Endothelial cell (in vitro differentiated cells): ENCODE data around the gene ZNF821. TPM values are rescaled to one million over a fixed set of nuclear protein-coding genes. Genes with fewer than 3 reads are reported as not detected.

Experiments used
- DNase-seq: peaks from one replicate; pipeline ENCODE4 v3.0.0; 2021; ENCODE audit warnings: low spot score
- H3K27ac Mint-ChIP-seq: one replicate; pipeline ENCODE4 v1.8.0; 2021; ENCODE audit warnings: mixed read lengths, inconsistent platforms; ENCODE audit not compliant: unreplicated experiment
- H3K27me3 Mint-ChIP-seq: one replicate; pipeline ENCODE4 v1.8.0; 2021; ENCODE audit warnings: mild to moderate bottlenecking, moderate library complexity, mixed read lengths, inconsistent platforms; ENCODE audit not compliant: unreplicated experiment
- H3K36me3 Mint-ChIP-seq: one replicate; pipeline ENCODE4 v1.8.0; 2021; ENCODE audit warnings: mild to moderate bottlenecking, low read depth, mixed read lengths, inconsistent platforms; ENCODE audit not compliant: unreplicated experiment
- H3K4me1 Mint-ChIP-seq: one replicate; pipeline ENCODE4 v1.8.0; 2021; ENCODE audit warnings: mild to moderate bottlenecking, mixed read lengths, inconsistent platforms; ENCODE audit not compliant: unreplicated experiment
- H3K4me3 Mint-ChIP-seq: one replicate; pipeline ENCODE4 v1.8.0; 2021; ENCODE audit warnings: mild to moderate bottlenecking, mixed read lengths, inconsistent platforms; ENCODE audit not compliant: unreplicated experiment
- H3K9me3 Mint-ChIP-seq: one replicate; pipeline ENCODE4 v1.8.0; 2021; ENCODE audit warnings: mixed read lengths, inconsistent platforms; ENCODE audit not compliant: unreplicated experiment
- CTCF ChIP-seq: fragments of 200-600 bp; sonication (generic); IDR thresholded peaks from one replicate; pipeline ENCODE4 v1.5.0; 2021; ENCODE audit warnings: antibody characterized with exemption; ENCODE audit not compliant: unreplicated experiment
- total RNA-seq: library from RNA; stranded (reverse); fragmentation: NEBNext Ultra II Directional; extraction: Animal tissue kit (Norgen Biotek cat#: 25700); gene quantifications from one replicate; pipeline ENCODE4 v1.2.1, GENCODE V29; 2021; ENCODE audit not compliant: unreplicated experiment

The ZNF821 gene
- total RNA-seq, 1 donor from 2014 or later: 17.7 TPM

- Mint-ChIP-seq H3K27me3 (peaks cover 2% of the 10 kb centered on the region), H3K36me3 (peaks cover 77% of the 10 kb centered on the region), H3K9me3 (no peaks in the 10 kb centered on the region), H3K27ac (no peak overlapping the region), H3K4me3 (peak overlapping the region; percentile 76), H3K4me1 (peaks cover 44% of the 10 kb centered on the region)
- TF ChIP-seq CTCF: no peak
- DNase-seq: no peak
These were observed 36.7 kb upstream of the ZNF821 start for GRCh38 chr16:71920658-71921057.

- Mint-ChIP-seq H3K9me3 (no peaks in the 10 kb centered on the region), H3K27me3 (peaks cover 3% of the 10 kb centered on the region), H3K36me3 (peaks cover 71% of the 10 kb centered on the region), H3K27ac (peak overlapping the region; percentile 53), H3K4me1 (peaks cover 49% of the 10 kb centered on the region), H3K4me3 (peak overlapping the region; percentile 3)
- DNase-seq: no peak
- TF ChIP-seq CTCF: no peak
These were observed 35.1 kb upstream of the ZNF821 start for GRCh38 chr16:71919035-71919434.

GRCh38 chr16:71917900-71918299 is 33.9 kb upstream of the ZNF821 start:
- DNase-seq: no peak
- H3K4me1 Mint-ChIP-seq: peaks cover 42% of the 10 kb centered on the region
- peaks cover 3% of the 10 kb centered on the region for H3K27me3 Mint-ChIP-seq
- no peaks in the 10 kb centered on the region for H3K9me3 Mint-ChIP-seq
- peaks cover 64% of the 10 kb centered on the region for H3K36me3 Mint-ChIP-seq
- peak overlapping the region; percentile 3 for H3K27ac Mint-ChIP-seq
- no peak for TF ChIP-seq CTCF
- peak overlapping the region; percentile 27 for H3K4me3 Mint-ChIP-seq

- Mint-ChIP-seq H3K4me1 (peaks cover 37% of the 10 kb centered on the region), H3K36me3 (peaks cover 53% of the 10 kb centered on the region), H3K4me3 (peak overlapping the region; percentile 73), H3K27ac (peak overlapping the region; percentile 85), H3K27me3 (peaks cover 3% of the 10 kb centered on the region), H3K9me3 (no peaks in the 10 kb centered on the region)
- no peak for DNase-seq
- TF ChIP-seq CTCF: no peak
These were observed 32.5 kb upstream of the ZNF821 start for GRCh38 chr16:71916397-71916920.

GRCh38 chr16:71915350-71915749 is 31.4 kb upstream of the ZNF821 start:
- peaks cover 3% of the 10 kb centered on the region for H3K27me3 Mint-ChIP-seq
- TF ChIP-seq CTCF: no peak
- H3K9me3 Mint-ChIP-seq: no peaks in the 10 kb centered on the region
- peaks cover 42% of the 10 kb centered on the region for H3K36me3 Mint-ChIP-seq
- H3K27ac Mint-ChIP-seq: no peak overlapping the region
- no peak overlapping the region for H3K4me3 Mint-ChIP-seq
- no peak for DNase-seq
- peaks cover 32% of the 10 kb centered on the region for H3K4me1 Mint-ChIP-seq
